Chondrocyte (in vitro differentiated cells): ENCODE measurements around the gene NOL9. TPM values are rescaled to one million over a fixed set of nuclear protein-coding genes. Genes with fewer than 3 reads are reported as not detected.

ENCODE experiments used
- DNase-seq: peaks from one replicate; pipeline ENCODE4 v3.0.0; 2021; ENCODE audit warnings: mixed read lengths, low spot score
- H3K27ac Mint-ChIP-seq: one replicate; pipeline ENCODE4 v1.8.0; 2021; ENCODE audit warnings: mild to moderate bottlenecking, moderate library complexity, mixed read lengths; ENCODE audit not compliant: unreplicated experiment
- H3K27me3 Mint-ChIP-seq: 2 replicates; pipeline ENCODE4 v1.8.0; 2021; ENCODE audit warnings: low read depth, mixed read lengths
- H3K36me3 Mint-ChIP-seq: 2 replicates; pipeline ENCODE4 v1.8.0; 2021; ENCODE audit warnings: low read depth, mixed read lengths
- H3K4me1 Mint-ChIP-seq: 2 replicates; pipeline ENCODE4 v1.8.0; 2021; ENCODE audit warnings: low read depth, mild to moderate bottlenecking, mixed read lengths
- H3K4me3 Mint-ChIP-seq: one replicate; pipeline ENCODE4 v1.8.0; 2021; ENCODE audit warnings: mild to moderate bottlenecking, moderate library complexity, mixed read lengths; ENCODE audit not compliant: unreplicated experiment
- H3K9me3 Mint-ChIP-seq: 2 replicates; pipeline ENCODE4 v1.8.0; 2021; ENCODE audit warnings: low read depth, mixed read lengths
- CTCF ChIP-seq: fragments of 200-600 bp; sonication (generic); IDR thresholded peaks from 2 replicates; pipeline ENCODE4 v1.5.0; 2021; ENCODE audit warnings: antibody characterized with exemption, mild to moderate bottlenecking, moderate library complexity
- total RNA-seq: library from RNA; stranded (reverse); gene quantifications from 3 replicates; pipeline ENCODE4 v1.2.1, GENCODE V29; 2021

The NOL9 gene
- total RNA-seq, 1 donor from 2014 or later, result 27.0 TPM

GRCh38 chr1:6511056-6511455 is 43.3 kb downstream of the NOL9 start:
- peaks cover 32% of the 10 kb centered on the region for H3K4me1 Mint-ChIP-seq
- H3K9me3 Mint-ChIP-seq, result no peaks in the 10 kb centered on the region
- no peaks in the 10 kb centered on the region for H3K36me3 Mint-ChIP-seq
- no peak for DNase-seq
- TF ChIP-seq CTCF, result no peak
- H3K4me3 Mint-ChIP-seq, result no peak overlapping the region
- no peak overlapping the region for H3K27ac Mint-ChIP-seq
- no peaks in the 10 kb centered on the region for H3K27me3 Mint-ChIP-seq

GRCh38 chr1:6510493-6510892 is 43.8 kb downstream of the NOL9 start:
- no peak overlapping the region for H3K27ac Mint-ChIP-seq
- no peaks in the 10 kb centered on the region for H3K9me3 Mint-ChIP-seq
- H3K27me3 Mint-ChIP-seq, result no peaks in the 10 kb centered on the region
- no peak for TF ChIP-seq CTCF
- DNase-seq, result no peak
- H3K4me3 Mint-ChIP-seq, result no peak overlapping the region
- H3K36me3 Mint-ChIP-seq, result no peaks in the 10 kb centered on the region
- peaks cover 27% of the 10 kb centered on the region for H3K4me1 Mint-ChIP-seq

- no peak for DNase-seq
- Mint-ChIP-seq H3K27me3 (no peaks in the 10 kb centered on the region), H3K36me3 (no peaks in the 10 kb centered on the region), H3K4me1 (peaks cover 27% of the 10 kb centered on the region), H3K4me3 (no peak overlapping the region), H3K9me3 (no peaks in the 10 kb centered on the region), H3K27ac (no peak overlapping the region)
- no peak for TF ChIP-seq CTCF
These were observed 44.4 kb downstream of the NOL9 start for GRCh38 chr1:6509919-6510291.

- Mint-ChIP-seq H3K36me3 (no peaks in the 10 kb centered on the region), H3K4me1 (peaks cover 27% of the 10 kb centered on the region), H3K27me3 (no peaks in the 10 kb centered on the region), H3K9me3 (no peaks in the 10 kb centered on the region), H3K4me3 (no peak overlapping the region), H3K27ac (no peak overlapping the region)
- TF ChIP-seq CTCF, result no peak
- no peak for DNase-seq
These were observed 44.9 kb downstream of the NOL9 start for GRCh38 chr1:6509220-6509918.

GRCh38 chr1:6508816-6509189 is 45.5 kb downstream of the NOL9 start:
- H3K4me1 Mint-ChIP-seq, result peaks cover 23% of the 10 kb centered on the region
- no peak for DNase-seq
- no peaks in the 10 kb centered on the region for H3K36me3 Mint-ChIP-seq
- H3K27me3 Mint-ChIP-seq, result no peaks in the 10 kb centered on the region
- no peaks in the 10 kb centered on the region for H3K9me3 Mint-ChIP-seq
- no peak overlapping the region for H3K27ac Mint-ChIP-seq
- no peak overlapping the region for H3K4me3 Mint-ChIP-seq
- TF ChIP-seq CTCF, result no peak
